HG03469 (cell line): ENCODE data around the gene SZRD1.
"Not testable (repeated sequence)": the region's sequence is repeated elsewhere in the genome, so short reads cannot be mapped to it uniquely, and the experiment has no call there.

Source experiments
- ATAC-seq: cut with Tn5 transposase; IDR thresholded peaks from one replicate; pipeline ENCODE4 v1.9.1; 2021; ENCODE audit warnings: mild to moderate bottlenecking, moderate library complexity, moderate number of reproducible peaks; ENCODE audit not compliant: unreplicated experiment

SZRD1 gene

GRCh38 chr1:16366722-16367257, at the start of gene SZRD1:
Gene SZRD1, plus strand, starts transcription at chr1:16367242. Its CDS starts 16 bp downstream, at chr1:16367258.
- peak; percentile 64 for ATAC-seq

- no peak for ATAC-seq
Measured at GRCh38 chr1:16318555-16318954, 48.5 kb upstream of the SZRD1 start.

DNA sequence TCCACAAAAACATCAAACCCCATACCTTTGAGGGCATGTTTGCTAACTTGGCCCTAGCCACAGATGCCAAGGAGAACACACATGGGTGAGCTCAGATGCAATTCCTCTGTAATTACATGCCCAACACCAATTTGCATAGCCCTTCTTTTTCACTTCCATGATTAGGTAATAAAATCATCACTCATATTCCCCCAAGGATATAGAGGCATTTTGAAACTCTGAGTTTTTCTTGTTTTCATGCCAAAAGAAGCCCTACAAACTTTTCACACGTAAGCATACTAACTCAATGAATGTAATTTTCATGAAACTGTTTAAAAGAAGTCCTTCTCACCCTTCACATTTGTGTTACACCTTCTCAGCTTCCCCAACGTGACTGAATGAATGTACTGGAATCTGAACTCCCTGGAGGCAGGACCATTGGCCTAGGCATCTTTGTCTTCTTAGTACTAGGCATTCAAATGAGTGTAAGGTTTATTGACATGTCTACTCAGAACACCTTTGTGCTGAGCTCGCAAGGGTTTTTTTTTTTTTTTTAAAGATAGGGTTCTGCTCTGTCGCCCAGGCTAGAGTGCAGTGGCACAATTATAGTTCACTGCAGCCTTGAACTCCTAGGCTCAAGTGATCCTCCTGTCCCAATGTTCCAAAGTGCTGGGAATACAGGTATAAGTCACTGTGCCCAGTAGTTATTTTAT, 45.7 kb upstream of the SZRD1 start:
- ATAC-seq, result no peak

DNA sequence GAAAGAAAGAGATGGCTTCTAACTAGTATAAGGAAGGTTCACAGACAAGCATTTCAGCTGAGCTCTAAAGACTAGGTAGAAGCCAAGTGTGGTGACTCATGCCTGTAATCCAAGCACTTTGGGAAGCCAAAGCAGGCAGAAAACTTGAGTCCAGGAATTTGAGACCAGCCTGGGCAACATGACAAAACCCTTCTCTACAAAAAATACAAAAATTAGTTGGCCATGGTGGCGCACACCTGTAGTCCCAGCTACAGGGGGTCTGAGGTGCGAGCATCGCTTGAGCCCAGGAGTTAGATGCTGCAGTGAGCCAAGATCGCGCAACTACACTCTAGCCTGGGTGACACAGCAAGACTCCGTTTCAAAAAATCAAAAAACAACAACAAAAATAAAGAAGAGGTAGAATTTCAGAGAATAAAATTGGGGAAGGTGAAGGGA, 42.6 kb upstream of the SZRD1 start:
- ATAC-seq, result no peak

DNA sequence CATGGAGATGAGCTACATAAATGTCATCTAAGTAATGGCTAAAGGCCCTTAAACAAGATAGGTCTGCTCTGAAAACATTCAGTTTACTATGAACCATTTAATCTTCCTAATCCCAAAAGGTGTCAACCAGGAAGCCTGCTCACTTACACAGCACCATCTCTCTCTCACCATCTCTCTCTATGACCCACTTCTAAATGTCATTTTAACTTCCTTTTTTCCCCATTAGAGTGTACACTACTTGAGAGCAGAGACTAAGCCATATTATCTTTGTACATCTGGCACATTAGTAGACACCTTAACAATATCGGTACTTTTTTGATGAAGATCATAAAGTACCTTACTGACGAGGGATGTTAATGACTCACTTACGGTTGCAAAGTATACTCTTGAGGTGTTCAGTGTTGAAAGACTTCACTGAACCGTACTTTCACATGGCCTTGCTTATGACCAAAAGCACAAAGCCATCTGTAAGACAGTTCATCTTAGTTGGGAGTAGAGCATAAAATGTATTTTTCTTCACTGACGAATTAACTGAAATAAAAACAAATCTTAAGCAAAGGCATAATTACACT, 40.1 kb upstream of the SZRD1 start:
- no peak for ATAC-seq

DNA sequence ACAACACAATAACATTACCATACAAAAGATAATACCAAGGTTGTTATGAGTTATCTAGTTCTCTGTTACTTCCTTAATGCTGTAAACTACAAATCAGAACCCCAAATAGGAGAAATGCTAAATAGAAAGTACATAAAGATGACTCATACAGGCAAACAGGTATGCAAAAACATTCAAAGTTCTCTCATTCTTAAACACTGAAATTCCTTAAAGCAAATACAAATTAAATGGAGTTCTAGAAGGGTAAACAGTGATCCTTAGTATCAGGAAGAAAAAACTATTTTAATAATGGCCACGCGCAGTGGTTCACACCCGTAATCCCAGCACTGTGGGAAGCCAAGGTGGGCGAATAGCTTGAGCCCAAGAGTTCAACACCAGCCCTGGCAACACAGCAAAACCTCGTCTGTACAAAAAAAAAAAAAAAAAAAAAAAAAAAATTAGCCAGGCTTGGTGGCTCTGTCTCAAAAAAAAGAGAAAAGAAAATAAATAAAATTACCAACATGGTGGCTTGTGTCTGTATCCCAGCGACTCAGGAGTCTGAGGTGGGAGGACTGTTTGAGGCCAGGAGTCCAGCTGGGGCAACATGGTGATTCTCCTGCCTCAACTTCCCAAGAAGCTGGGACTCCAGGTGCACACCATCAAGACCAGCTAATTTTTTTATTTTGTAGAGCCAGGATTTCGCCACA, 32.2 kb upstream of the SZRD1 start:
- ATAC-seq, result no peak

DNA sequence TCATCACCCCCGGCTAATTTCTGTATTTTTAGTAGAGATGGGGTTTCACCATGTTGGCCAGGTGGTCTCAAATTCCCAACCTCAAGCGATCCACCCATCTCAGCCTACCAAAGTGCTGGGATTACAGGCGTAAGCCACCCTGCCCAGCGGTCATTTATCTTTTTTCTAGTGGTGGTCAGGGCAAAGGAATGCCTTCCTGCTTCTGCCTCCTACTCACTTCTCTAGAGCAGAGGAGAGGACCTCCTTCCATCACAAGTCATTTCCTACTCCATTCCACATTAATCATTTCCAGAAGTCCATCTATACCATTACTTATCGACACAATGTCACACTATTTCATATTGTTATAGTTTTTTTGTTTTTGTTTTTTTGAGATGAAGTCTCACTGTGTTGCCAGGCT, 28.1 kb upstream of the SZRD1 start:
- ATAC-seq, result no peak

DNA sequence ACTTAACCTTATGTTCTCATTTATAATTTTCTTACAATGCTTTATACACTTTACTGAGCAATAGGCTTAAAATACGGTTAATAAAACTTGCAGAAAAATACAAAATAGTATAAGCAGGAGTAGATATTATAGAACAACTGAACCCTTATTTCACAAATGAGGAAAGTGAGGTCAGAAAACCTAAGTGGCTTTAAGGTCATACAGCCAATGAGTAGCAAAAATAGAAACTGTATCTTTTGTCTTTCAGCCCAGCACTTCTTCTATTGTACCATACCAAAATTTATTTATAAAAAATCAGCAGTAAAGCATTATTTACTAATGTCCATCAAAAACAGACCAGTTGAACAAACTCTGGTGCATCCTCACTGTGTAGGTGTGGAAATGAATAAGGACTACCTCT, 26.4 kb upstream of the SZRD1 start:
- ATAC-seq, result no peak

GRCh38 chr1:16342331-16343062, 24.5 kb upstream of the SZRD1 start:
- no peak for ATAC-seq

DNA sequence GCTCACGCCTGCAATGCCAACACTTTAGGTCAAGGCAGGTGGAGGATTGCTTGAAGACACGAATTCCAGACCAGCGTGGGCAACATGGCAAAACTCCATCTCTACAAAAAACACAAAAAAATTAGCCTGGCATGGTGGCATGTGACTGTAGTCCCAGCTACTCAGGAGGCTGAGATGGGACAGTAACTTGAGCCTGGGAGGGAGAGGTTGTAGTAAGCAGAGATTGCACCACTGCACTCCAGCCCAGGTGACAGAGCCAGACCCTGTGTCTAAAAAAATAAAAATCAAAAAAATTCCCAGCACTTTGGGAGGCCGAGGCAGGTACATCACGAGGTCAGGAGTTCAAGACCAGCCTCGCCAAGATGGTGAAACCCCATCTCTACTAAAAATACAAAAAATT, 23.8 kb upstream of the SZRD1 start:
- ATAC-seq, result not testable (repeated sequence)

DNA sequence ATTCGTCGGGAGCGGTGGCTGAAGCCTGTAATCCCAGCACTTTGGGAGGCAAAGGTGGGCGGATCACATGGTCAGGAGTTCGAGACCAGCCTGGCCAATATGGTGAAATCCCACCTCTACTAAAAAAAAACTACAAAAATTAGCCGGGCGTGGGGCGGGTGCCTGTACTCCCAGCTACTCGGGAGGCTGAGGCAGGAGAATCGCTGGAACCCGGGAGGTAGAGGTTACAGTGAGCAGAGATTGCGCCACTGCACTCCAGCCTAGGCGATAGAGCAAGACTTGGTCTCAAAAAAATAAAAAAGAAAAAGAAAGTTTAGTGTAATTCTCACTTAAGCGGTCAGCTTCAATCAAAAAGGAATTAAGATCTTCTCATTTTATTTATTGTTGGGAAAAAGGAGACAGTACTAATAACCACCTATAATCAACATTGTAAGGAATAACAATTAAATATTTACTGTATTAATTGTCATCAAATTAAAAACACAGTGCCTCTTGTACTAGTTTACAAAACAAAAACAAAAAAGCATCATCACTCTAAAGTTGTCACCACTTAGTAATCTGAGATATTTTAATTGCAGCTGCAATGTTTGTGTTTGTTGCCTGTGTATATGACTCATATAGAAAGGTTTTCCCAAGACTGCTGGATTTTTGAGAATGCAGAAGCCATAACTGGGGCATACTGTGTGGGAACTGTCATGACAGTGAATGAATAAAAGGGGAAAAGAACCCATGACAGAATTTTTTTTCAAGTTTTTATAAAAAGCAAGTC, 18.4 kb upstream of the SZRD1 start:
- no peak for ATAC-seq

DNA sequence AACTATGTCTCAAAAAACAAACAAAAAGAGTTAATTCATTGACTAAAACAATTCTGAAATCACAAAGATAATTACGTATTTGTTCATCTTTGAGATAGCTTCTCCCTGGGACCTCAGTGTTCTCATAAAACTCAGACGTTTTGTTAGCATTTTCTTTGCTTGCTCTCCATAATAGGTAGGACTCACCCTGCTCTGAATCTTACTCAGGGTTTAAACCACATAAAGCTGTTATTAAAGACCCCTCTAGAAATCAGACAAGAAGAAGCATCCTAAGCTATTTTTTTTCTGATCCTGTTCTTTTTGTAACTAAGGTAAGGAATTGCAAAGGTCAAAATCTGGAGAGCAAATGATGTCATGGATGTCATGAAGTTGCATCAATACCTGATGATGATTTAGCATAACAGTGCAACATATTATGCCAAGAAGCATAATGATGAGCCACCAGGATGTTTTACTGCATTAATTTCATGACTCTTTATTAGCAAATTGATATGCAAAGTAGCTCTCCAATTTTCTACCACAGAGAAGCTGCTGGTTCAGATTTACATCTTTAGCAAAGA, 17.1 kb upstream of the SZRD1 start:
- no peak for ATAC-seq

DNA sequence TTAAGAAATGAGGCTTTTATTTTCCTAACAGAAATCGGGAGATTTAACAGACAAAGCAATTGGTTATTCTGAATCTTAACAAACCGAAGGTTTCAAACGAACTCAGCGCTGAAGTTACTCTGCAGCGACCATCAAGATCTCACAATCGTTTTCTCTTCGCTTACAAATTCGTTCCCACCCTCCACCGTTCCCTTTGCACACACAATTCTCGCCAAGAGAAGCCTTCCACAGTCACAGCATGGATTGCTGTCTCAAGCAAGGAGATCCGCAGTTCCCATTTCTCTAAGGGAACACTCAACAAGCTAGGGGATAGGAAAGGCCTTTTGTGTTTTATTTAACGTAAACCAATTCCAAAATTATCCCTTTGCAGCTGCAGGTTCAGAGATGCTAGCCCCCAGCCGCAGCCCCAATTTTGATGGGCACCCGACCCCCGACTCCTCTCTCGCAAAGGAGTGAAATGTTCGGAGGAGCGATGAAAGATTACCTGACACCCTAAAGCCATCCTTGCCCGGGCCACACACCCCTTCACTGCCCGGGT, 15.5 kb upstream of the SZRD1 start:
- ATAC-seq, result no peak

DNA sequence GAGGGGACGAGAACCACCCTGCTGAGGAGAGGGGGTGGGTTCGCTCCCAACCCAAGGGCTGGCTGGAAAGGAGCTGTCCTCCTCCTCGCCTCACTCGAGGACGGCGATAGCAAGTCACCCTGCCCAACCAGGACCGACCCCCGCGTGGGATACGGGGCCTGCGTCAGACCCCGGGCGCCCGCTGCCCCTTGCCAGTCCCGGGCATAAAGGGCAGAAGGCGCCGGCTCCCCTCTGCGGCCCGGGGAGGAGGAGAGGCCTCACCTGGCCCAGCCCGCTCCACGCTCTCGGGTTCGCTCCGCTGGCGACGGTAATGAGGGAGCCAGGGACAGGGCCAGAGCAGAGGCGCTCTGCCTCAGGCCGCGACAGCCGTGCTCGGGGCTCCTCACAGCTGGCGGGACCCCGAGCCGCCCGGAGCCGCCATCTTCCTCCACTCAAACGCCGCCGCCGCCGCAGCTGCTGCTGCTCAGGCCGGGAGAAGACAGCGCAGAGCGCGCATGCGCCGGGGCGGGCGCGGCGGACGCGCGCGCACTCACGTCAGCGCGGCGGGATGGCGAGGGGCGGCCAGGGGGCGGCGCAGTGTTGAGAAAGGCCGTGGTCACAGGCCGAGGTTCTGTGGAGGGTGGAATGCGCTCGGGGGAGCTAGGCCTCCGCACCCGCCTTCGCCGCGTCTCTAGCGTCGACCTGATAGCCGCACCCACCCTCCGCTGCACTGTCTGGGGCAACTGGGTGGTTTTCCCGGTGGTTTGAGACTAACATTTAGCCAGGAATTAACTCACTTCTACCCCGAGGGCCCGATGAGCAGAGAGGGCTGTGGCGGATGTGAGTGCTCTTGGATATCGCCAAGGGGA, 14.8 kb upstream of the SZRD1 start, which contains the start of gene FBXO42:
TSS of gene FBXO42 (minus strand) at position 487 of the 848 bp plus-strand sequence. CDS start 37,062 bp downstream, outside the sequence.
- ATAC-seq, result peak; percentile 63

GRCh38 chr1:16352842-16353535, 14.1 kb upstream of the SZRD1 start:
- no peak for ATAC-seq

DNA sequence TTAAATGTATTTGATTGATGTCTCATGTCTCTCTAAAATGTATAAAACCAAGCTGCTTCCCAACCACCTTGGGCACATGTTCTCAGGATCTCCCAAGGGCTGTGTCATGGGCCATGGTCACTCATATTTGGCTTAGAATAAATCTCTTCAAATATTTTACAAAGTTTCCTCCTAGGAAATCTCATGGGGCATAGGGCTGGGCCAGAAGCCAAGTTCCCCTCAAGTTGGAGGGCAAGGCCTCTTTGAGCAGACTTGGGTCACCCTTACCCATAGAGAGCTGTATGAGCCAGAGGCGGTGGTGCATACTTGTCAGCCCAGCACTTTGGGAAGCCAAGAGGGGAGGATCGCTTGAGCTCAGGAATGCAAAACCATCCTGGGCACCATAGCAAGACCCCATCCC, 12.4 kb upstream of the SZRD1 start:
- no peak for ATAC-seq

DNA sequence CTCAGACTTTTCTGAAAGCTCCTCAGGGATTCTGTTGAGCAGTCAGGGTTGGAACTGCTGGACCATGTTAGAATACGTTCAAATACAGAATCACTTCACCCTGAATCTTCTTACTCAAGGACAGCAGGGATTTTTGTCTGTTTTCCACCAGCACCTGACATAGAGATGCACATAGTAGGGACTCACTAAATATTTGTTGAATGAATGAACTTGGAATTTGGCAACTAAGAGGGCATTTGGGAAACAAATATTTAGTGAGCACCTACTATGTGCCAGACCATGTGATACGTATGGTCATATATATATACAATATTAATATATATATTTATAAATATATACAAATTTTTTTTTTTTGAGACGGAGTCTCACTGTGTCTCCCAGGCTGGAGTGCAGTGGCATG, 10.2 kb upstream of the SZRD1 start:
- no peak for ATAC-seq

GRCh38 chr1:16365146-16365498, 1.9 kb upstream of the SZRD1 start:
- not testable (repeated sequence) for ATAC-seq
